ENCODE results near the gene ZFYVE26. TPM values are rescaled to one million over a fixed set of nuclear protein-coding genes. Genes with fewer than 3 reads are reported as not detected.
"Not testable (repeated sequence)": the region's sequence is repeated elsewhere in the genome, so short reads cannot be mapped to it uniquely, and the experiment has no call there.

ZFYVE26 gene
- total and polyA plus RNA-seq, 10 of the 15 experiments (the other 5 are each of a cell fraction or from before 2014, with no cell fraction given) = 1.00 to 25.6 (median 12.0) TPM

GRCh38 chr14:67719866-67720265 is 96.5 kb downstream of the ZFYVE26 start:
- RAD21 ChIA-PET (ENCODE audit: unreplicated experiment) = no interaction called here
- no TSS peak for BruUV-seq (replicated peaks)
- intact Hi-C loops (cut with micrococcal nuclease; ENCODE audit: unreplicated experiment) = no loop called here
- DNase-seq (ENCODE audit: low read depth, low spot score) (no peak), FAIRE-seq (no peak), ATAC-seq (no peak)
- CTCF ChIA-PET = interaction anchor here (0.6 to 1.3 kb wide), 2 partner anchors 11 to 15 kb away, joined by 3 to 6 read pairs; no protein-coding TSS in a partner anchor
- H3K9me3 ChIP-seq (replicated peaks; ENCODE audit: control insufficient read depth, insufficient read depth, low read length) = no peaks in the 10 kb centered on the region; the same call in 2 of the 3 replicates
- no peak overlapping the region for H3K9ac ChIP-seq (ENCODE audit: control insufficient read depth, insufficient read depth, low read length)
- H3K36me3 ChIP-seq (ENCODE audit: control insufficient read depth in 2 of 2, insufficient read depth in 2 of 2, low read length in 1 of 2) = no peaks in the 10 kb centered on the region
- H3K4me1 ChIP-seq (ENCODE audit: control insufficient read depth, insufficient read depth, low read length) = no peaks in the 10 kb centered on the region; the same call in 1 of the 2 replicates
- in situ Hi-C loops (cut with MboI) = no loop called here
- no peaks in the 10 kb centered on the region for H4K20me1 ChIP-seq (ENCODE audit: control insufficient read depth, insufficient read depth)
- no peak overlapping the region for H2AFZ ChIP-seq (ENCODE audit: control insufficient read depth, low read depth, low read length)
- WGBS (ENCODE audit: insufficient coverage, insufficient replicate concordance, low lambda C conversion rate, missing lambda C conversion rate) = 13% methylated on average over 2 of the region's 2 CpGs
- no peak overlapping the region for H3K4me2 ChIP-seq (ENCODE audit: control insufficient read depth, insufficient read depth)
- POLR2A ChIA-PET = no interaction called here
- no peak overlapping the region for H3K4me3 ChIP-seq
- H3K79me2 ChIP-seq (ENCODE audit: control insufficient read depth, insufficient read depth, low read length) = no peaks in the 10 kb centered on the region
- no peak overlapping the region for H3K27ac ChIP-seq (ENCODE audit: control insufficient read depth, insufficient read depth)
- no peak for TF ChIP-seq CHD4 (IDR thresholded peaks at IDR 0.05)
- no peak for TF ChIP-seq ZNF592 (IDR thresholded peaks at IDR 0.05)
- no peak for TF ChIP-seq NR2C2 (IDR thresholded peaks at IDR 0.05; ENCODE audit: borderline replicate concordance, control insufficient read depth, insufficient read length, low read depth)
- SMC1A ChIA-PET (ENCODE audit: uncharacterized antibody, unreplicated experiment) = interaction anchor here (1.8 kb wide), 1 partner anchor 15 kb away, joined by 6 read pairs; no protein-coding TSS in a partner anchor
- no peaks in the 10 kb centered on the region for H3K27me3 ChIP-seq (replicated peaks in 1 of 2; ENCODE audit: control insufficient read depth in 2 of 2, insufficient read depth in 2 of 2, low read length in 1 of 2)

- H3K4me1 ChIP-seq (ENCODE audit: control insufficient read depth, insufficient read depth, low read length); BruUV-seq (replicated peaks); intact Hi-C loops (cut with micrococcal nuclease; ENCODE audit: unreplicated experiment); DNase-seq (ENCODE audit: low read depth, low spot score); H3K9ac ChIP-seq (ENCODE audit: control insufficient read depth, insufficient read depth, low read length); H4K20me1 ChIP-seq (ENCODE audit: control insufficient read depth, insufficient read depth); H3K27ac ChIP-seq (ENCODE audit: control insufficient read depth, insufficient read depth); H3K4me3 ChIP-seq; POLR2A ChIA-PET; H2AFZ ChIP-seq (ENCODE audit: control insufficient read depth, low read depth, low read length); ATAC-seq; H3K9me3 ChIP-seq (replicated peaks; ENCODE audit: control insufficient read depth, insufficient read depth, low read length); H3K79me2 ChIP-seq (ENCODE audit: control insufficient read depth, insufficient read depth, low read length); in situ Hi-C loops (cut with MboI); RAD21 ChIA-PET (ENCODE audit: unreplicated experiment); H3K4me2 ChIP-seq (ENCODE audit: control insufficient read depth, insufficient read depth); H3K27me3 ChIP-seq (replicated peaks in 1 of 2; ENCODE audit: control insufficient read depth in 2 of 2, insufficient read depth in 2 of 2, low read length in 1 of 2); H3K36me3 ChIP-seq (ENCODE audit: control insufficient read depth in 2 of 2, insufficient read depth in 2 of 2, low read length in 1 of 2); FAIRE-seq: not testable (repeated sequence)
- 12% methylated on average over 3 of the region's 3 CpGs for WGBS (ENCODE audit: insufficient coverage, insufficient replicate concordance, low lambda C conversion rate, missing lambda C conversion rate)
- CTCF ChIA-PET = interaction anchor here (1.3 kb wide), 1 partner anchor 15 kb away, joined by 6 read pairs; no protein-coding TSS in a partner anchor
- SMC1A ChIA-PET (ENCODE audit: uncharacterized antibody, unreplicated experiment) = interaction anchor here (1.8 kb wide), 1 partner anchor 15 kb away, joined by 6 read pairs; no protein-coding TSS in a partner anchor
Observed at GRCh38 chr14:67719385-67719784, 97.0 kb downstream of the ZFYVE26 start.

All from GM12878 (cell line).